Measurements from ENCODE around the gene HDAC5.

DNA sequence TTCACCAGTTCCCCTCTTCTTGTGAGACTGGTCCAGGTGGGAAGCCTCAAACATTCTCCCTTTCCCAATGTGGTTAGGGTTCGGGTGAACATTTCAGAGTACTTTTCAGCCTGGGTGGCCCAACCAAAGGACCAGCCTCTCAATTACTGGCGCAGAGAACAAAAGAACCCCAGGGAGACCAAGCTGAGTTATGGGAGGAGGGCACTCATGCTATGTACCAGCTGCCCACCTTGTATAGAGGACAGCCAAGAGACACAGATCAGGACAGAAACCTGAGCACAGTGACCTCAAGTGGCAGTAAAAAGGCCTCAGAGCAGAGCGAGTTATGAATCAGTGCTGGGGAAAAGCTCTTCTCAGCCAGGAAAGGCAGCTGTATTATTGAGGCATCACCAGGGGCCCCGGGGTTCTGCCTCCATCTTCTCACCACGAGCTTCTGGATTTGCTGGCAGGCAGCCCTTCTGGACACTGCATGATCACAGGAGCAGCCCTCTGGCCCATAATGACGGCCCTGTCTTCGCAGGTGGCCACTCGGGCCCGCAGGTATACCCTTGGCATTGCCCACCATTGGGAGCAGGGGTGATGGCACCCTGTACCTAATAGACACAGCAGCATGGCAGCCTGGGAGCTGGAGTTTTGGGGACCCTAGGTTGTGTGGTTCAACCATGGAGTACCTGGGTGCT, 49.1 kb downstream of the HDAC5 start:
- TF ChIP-seq, protein P1, sequence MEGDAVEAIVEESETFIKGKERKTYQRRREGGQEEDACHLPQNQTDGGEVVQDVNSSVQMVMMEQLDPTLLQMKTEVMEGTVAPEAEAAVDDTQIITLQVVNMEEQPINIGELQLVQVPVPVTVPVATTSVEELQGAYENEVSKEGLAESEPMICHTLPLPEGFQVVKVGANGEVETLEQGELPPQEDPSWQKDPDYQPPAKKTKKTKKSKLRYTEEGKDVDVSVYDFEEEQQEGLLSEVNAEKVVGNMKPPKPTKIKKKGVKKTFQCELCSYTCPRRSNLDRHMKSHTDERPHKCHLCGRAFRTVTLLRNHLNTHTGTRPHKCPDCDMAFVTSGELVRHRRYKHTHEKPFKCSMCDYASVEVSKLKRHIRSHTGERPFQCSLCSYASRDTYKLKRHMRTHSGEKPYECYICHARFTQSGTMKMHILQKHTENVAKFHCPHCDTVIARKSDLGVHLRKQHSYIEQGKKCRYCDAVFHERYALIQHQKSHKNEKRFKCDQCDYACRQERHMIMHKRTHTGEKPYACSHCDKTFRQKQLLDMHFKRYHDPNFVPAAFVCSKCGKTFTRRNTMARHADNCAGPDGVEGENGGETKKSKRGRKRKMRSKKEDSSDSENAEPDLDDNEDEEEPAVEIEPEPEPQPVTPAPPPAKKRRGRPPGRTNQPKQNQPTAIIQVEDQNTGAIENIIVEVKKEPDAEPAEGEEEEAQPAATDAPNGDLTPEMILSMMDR (conservative IDR thresholded peaks at IDR 0.05; ENCODE audit: low read depth, low read length), result no peak
- TF ChIP-seq EZH2 (IDR thresholded peaks at IDR 0.05; ENCODE audit: borderline replicate concordance, low read depth, low read length, poor library complexity, severe bottlenecking), result no peak
